ENCODE measurements around the gene EVI5.
"Not testable (repeated sequence)": the region's sequence is repeated elsewhere in the genome, so short reads cannot be mapped to it uniquely, and the experiment has no call there.

The EVI5 gene

GRCh38 chr1:92747735-92748134 lies 37.2 kb downstream of the EVI5 start:
- no peak for DNase-seq

- not testable (repeated sequence) for DNase-seq
These were observed 38.7 kb downstream of the EVI5 start for GRCh38 chr1:92746255-92746654.

GRCh38 chr1:92743221-92743620 lies 41.7 kb downstream of the EVI5 start:
- no peak for DNase-seq

- DNase-seq, result no peak
These were observed 45.0 kb downstream of the EVI5 start for GRCh38 chr1:92739669-92740524.

GRCh38 chr1:92736395-92736794 lies 48.5 kb downstream of the EVI5 start:
- DNase-seq, result no peak

GRCh38 chr1:92730476-92730875 lies 54.4 kb downstream of the EVI5 start:
- DNase-seq, result no peak

GRCh38 chr1:92728697-92729096 lies 56.2 kb downstream of the EVI5 start:
- peak in 1 of 2 donors; percentile 3 for DNase-seq

- not testable (repeated sequence) for DNase-seq
These were observed 61.2 kb downstream of the EVI5 start for GRCh38 chr1:92723713-92724112.

- no peak for DNase-seq
These were observed 63.0 kb downstream of the EVI5 start for GRCh38 chr1:92721886-92722285.

GRCh38 chr1:92721157-92721556 lies 63.8 kb downstream of the EVI5 start:
- DNase-seq, result not testable (repeated sequence)

GRCh38 chr1:92715476-92715951 lies 69.4 kb downstream of the EVI5 start:
- DNase-seq, result not testable (repeated sequence)

- no peak for DNase-seq
These were observed 71.0 kb downstream of the EVI5 start for GRCh38 chr1:92713939-92714338.

GRCh38 chr1:92711473-92712165 lies 73.3 kb downstream of the EVI5 start:
- DNase-seq, result no peak

- DNase-seq, result no peak
These were observed 75.2 kb downstream of the EVI5 start for GRCh38 chr1:92709738-92710137.

GRCh38 chr1:92708368-92708950 lies 76.4 kb downstream of the EVI5 start:
- DNase-seq, result no peak

GRCh38 chr1:92707709-92708108 lies 77.2 kb downstream of the EVI5 start:
- DNase-seq, result no peak

GRCh38 chr1:92707292-92707691 lies 77.6 kb downstream of the EVI5 start:
- no peak for DNase-seq

- no peak for DNase-seq
These were observed 79.5 kb downstream of the EVI5 start for GRCh38 chr1:92705446-92705845.

- no peak for DNase-seq
These were observed 83.8 kb downstream of the EVI5 start for GRCh38 chr1:92701147-92701546.

- no peak for DNase-seq
These were observed 86.0 kb downstream of the EVI5 start for GRCh38 chr1:92698932-92699331.

- DNase-seq, result no peak
These were observed 89.8 kb downstream of the EVI5 start for GRCh38 chr1:92695104-92695503.

- DNase-seq, result no peak
These were observed 93.0 kb downstream of the EVI5 start for GRCh38 chr1:92691925-92692324.

- DNase-seq, result no peak
These were observed 94.5 kb downstream of the EVI5 start for GRCh38 chr1:92690212-92690906.

All from CD4-positive, alpha-beta T cell treated with Interleukin-1 beta for 1 hour (primary cell).